ENCODE data around the gene BMP7.

The BMP7 gene

GRCh38 chr20:57133926-57134650, 132.4 kb downstream of the BMP7 start:
- Histone ChIP-seq H3K36me3 (no peaks in the 10 kb centered on the region), H3K4me3 (no peak overlapping the region), H3K27ac (no peak overlapping the region), H3K9me3 (replicated peaks in 1 of 11) (peaks cover 0 to 5% (median 0%) of the 10 kb centered on the region in 11 experiments; a peak in 1 of 22 replicates), H4K20me1 (no peaks in the 10 kb centered on the region), H3K4me1 (peaks cover 0 to 15% (median 5%) of the 10 kb centered on the region in 10 experiments; a peak in 6 of 20 replicates), H3K27me3 (no peaks in the 10 kb centered on the region), H3K4me2 (peak overlapping the region in 4 of 11 experiments; percentile 4 to 18 (median 10); a peak in 2 of 22 replicates), H3K9ac (no peak overlapping the region)
- TF ChIP-seq Cebpa-rat (IDR thresholded peaks at IDR 0.05): 0 out of 22 replicates have a peak, but pooled peaks of 1 of the 11 experiments have one; percentile 10

DNA sequence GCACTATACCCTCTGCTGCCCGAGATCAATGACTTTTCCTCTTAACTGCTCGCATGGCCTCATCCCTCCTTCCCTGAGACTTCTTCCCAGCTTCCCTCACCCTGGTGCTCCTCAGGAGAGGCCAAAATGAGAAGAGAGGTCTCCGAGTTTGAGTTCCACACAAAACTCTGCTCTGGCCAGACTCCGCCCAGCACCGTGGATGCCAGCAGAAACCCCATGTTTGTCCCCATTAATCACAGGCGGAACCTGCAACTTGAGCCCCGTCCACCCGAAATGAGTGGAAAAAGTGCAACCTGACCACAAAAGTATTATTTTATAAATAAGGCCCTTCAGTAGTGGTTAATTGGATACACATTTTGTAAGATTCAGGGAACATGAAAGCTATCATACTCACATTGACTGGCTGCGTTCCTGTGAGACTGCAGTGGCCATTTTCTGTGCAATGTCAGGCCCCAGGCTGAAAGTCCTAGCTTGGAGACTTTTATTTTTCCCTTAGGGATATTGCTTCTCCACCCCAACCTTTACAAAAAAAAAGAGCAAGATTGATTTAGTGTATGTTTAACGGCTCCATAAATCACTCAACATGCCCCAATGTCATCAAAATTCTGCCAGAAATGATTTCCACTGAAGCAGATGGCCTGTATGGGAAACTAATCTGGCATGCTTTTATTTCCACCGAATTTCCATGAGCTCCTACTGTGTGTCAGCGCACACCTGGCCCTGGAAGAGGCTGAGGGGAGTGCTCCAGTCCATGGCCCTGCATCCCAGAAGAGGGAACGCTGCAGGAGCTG, 134.6 kb downstream of the BMP7 start:
- TF ChIP-seq Cebpa-rat (IDR thresholded peaks at IDR 0.05): no peak
- no peak overlapping the region for H3K27ac ChIP-seq
- H3K4me2 ChIP-seq: no peak overlapping the region
- no peaks in the 10 kb centered on the region for H3K36me3 ChIP-seq
- peaks cover 0 to 5% (median 0%) of the 10 kb centered on the region in 11 experiments; a peak in 1 of 22 replicates for H3K9me3 ChIP-seq (replicated peaks in 1 of 11)
- H3K4me1 ChIP-seq: peaks cover 0 to 26% (median 15%) of the 10 kb centered on the region in 10 experiments; a peak in 17 of 20 replicates
- H3K4me3 ChIP-seq: no peak overlapping the region
- no peaks in the 10 kb centered on the region for H3K27me3 ChIP-seq
- H4K20me1 ChIP-seq: no peaks in the 10 kb centered on the region
- no peak overlapping the region for H3K9ac ChIP-seq

- no peaks in the 10 kb centered on the region for H4K20me1 ChIP-seq
- peaks cover 0 to 30% (median 22%) of the 10 kb centered on the region in 10 experiments; a peak in 17 of 20 replicates for H3K4me1 ChIP-seq
- H3K36me3 ChIP-seq: no peaks in the 10 kb centered on the region
- no peak overlapping the region for H3K27ac ChIP-seq
- H3K9ac ChIP-seq: no peak overlapping the region
- H3K4me2 ChIP-seq: no peak overlapping the region
- H3K27me3 ChIP-seq: no peaks in the 10 kb centered on the region
- TF ChIP-seq Cebpa-rat (IDR thresholded peaks at IDR 0.05): no peak
- H3K4me3 ChIP-seq: no peak overlapping the region
- peaks cover 0 to 5% (median 0%) of the 10 kb centered on the region in 11 experiments; a peak in 1 of 22 replicates for H3K9me3 ChIP-seq (replicated peaks in 1 of 11)
These were observed 135.4 kb downstream of the BMP7 start for GRCh38 chr20:57131077-57131476.

DNA sequence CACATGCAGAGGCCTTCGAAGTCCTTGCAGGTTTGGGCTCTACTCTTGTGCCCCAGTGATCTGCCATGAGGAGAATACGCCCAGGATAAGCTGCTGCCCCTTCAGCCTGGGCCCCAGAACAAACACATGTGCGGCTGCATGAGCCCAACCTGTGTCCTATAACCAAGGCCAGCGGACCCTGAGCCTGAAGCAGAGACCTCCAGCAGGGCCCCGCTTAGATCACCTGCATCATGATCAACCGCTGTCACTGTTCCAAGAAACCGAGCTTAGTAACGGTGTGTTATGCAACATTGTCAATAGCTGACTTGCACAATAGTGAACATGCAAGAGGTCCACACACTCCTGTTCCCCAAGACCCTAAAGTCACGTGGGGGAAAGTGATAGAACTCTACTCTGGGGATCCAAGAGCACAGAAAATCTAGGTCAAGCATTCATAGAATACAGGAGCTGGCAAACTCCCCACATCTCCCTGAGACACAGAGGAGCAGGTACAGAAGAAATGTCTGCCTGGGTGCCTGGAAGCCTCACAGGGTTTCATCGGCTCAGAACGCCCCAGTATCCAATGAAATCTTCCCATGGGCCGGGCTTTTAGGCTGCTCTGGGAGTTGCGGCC, 136.2 kb downstream of the BMP7 start:
- H3K36me3 ChIP-seq: no peaks in the 10 kb centered on the region
- H3K9me3 ChIP-seq (replicated peaks in 1 of 11): no peaks in the 10 kb centered on the region
- H3K9ac ChIP-seq: no peak overlapping the region
- no peak overlapping the region for H3K27ac ChIP-seq
- peaks cover 0 to 34% (median 30%) of the 10 kb centered on the region in 10 experiments; a peak in 17 of 20 replicates for H3K4me1 ChIP-seq
- TF ChIP-seq Cebpa-rat (IDR thresholded peaks at IDR 0.05): 0 out of 22 replicates have a peak, but pooled peaks of 2 of the 11 experiments have one; percentile 6 to 12
- H4K20me1 ChIP-seq: no peaks in the 10 kb centered on the region
- H3K27me3 ChIP-seq: no peaks in the 10 kb centered on the region
- no peak overlapping the region for H3K4me2 ChIP-seq
- no peak overlapping the region for H3K4me3 ChIP-seq

- peaks cover 0 to under 1% (median 0%) of the 10 kb centered on the region in 11 experiments; a peak in 1 of 22 replicates for H3K27me3 ChIP-seq
- TF ChIP-seq Cebpa-rat (IDR thresholded peaks at IDR 0.05): no peak
These were observed 137.1 kb downstream of the BMP7 start for GRCh38 chr20:57129303-57129702.

GRCh38 chr20:57128044-57128757, 138.2 kb downstream of the BMP7 start:
- H3K27ac ChIP-seq: no peak overlapping the region
- no peaks in the 10 kb centered on the region for H3K9me3 ChIP-seq (replicated peaks in 1 of 11)
- H3K4me3 ChIP-seq: no peak overlapping the region
- no peak overlapping the region for H3K9ac ChIP-seq
- TF ChIP-seq Cebpa-rat (IDR thresholded peaks at IDR 0.05): no peak
- peaks cover 1 to 49% (median 48%) of the 10 kb centered on the region in 10 experiments; a peak in 17 of 20 replicates for H3K4me1 ChIP-seq
- 0 out of 22 replicates have a peak, but pooled peaks cover 0 to 4% (median 0%) of the 10 kb centered on the region in 11 experiments for H4K20me1 ChIP-seq
- H3K27me3 ChIP-seq: peaks cover 0 to 3% (median 0%) of the 10 kb centered on the region in 11 experiments; a peak in 1 of 22 replicates
- peak overlapping the region in 7 of 11 experiments; percentile 45 to 80 (median 67); a peak in 11 of 22 replicates for H3K4me2 ChIP-seq
- H3K36me3 ChIP-seq: no peaks in the 10 kb centered on the region

More at GRCh38 chr20:57129303-57129702, 137.1 kb downstream of the BMP7 start:
- Histone ChIP-seq H3K9me3 (replicated peaks in 1 of 11) (no peaks in the 10 kb centered on the region), H3K9ac (no peak overlapping the region), H3K4me3 (no peak overlapping the region), H3K27ac (no peak overlapping the region), H3K4me1 (peaks cover 0 to 43% (median 39%) of the 10 kb centered on the region in 10 experiments; a peak in 17 of 20 replicates), H4K20me1 (0 out of 22 replicates have a peak, but pooled peaks cover 0 to 2% (median 0%) of the 10 kb centered on the region in 11 experiments), H3K4me2 (no peak overlapping the region), H3K36me3 (no peaks in the 10 kb centered on the region)

GRCh38 chr20:57126481-57127092, 139.9 kb downstream of the BMP7 start:
- no peak for TF ChIP-seq Cebpa-rat (IDR thresholded peaks at IDR 0.05)
- Histone ChIP-seq H3K27ac (peak overlapping the region in 5 of 11 experiments; percentile 0 to 50 (median 39); a peak in 6 of 22 replicates), H3K36me3 (no peaks in the 10 kb centered on the region), H3K4me2 (peak overlapping the region in 10 of 11 experiments; percentile 12 to 80 (median 66); a peak in 20 of 22 replicates), H3K4me3 (no peak overlapping the region), H4K20me1 (0 out of 22 replicates have a peak, but pooled peaks cover 0 to 4% (median 0%) of the 10 kb centered on the region in 11 experiments), H3K4me1 (peaks cover 16 to 64% (median 61%) of the 10 kb centered on the region in 10 experiments; a peak in 19 of 20 replicates), H3K9ac (peak overlapping the region in 2 of 11 experiments; percentile 9 to 20; a peak in 2 of 22 replicates), H3K9me3 (replicated peaks in 1 of 11) (no peaks in the 10 kb centered on the region), H3K27me3 (peaks cover 0 to 3% (median 0%) of the 10 kb centered on the region in 11 experiments; a peak in 1 of 22 replicates)

Measured in BLaER1 treated with 17β-estradiol and CSF1 and Interleukin-3, amounts not matched to agents 10 nM and 100 nM (cell line).